Tibial nerve (tissue), 4 donors: ENCODE data around the gene S100A1.

Experiments
- CTCF ChIP-seq, 5 experiments: fragments of 200-600 bp in 3 of 5; fragments of 450-650 bp in 2 of 5; sonication (generic) in 3 of 5; IDR thresholded peaks; one replicate each; pipeline ENCODE4 v1.5.1; 2016 to 2019; ENCODE audit warnings: antibody characterized with exemption in 5 of 5, mild to moderate bottlenecking in 3 of 5, moderate library complexity in 2 of 5
- EP300 ChIP-seq, 2 donors: sonication (generic); formaldehyde crosslinking; IDR thresholded peaks; one replicate each; pipeline ENCODE4 v1.6.1; 2017; ENCODE audit warnings: antibody characterized with exemption in 2 of 2, mild to moderate bottlenecking in 1 of 2
- POLR2A ChIP-seq, 2 donors: fragments of 450-650 bp; IDR thresholded peaks; one replicate each; pipeline ENCODE4 v1.6.1; 2017; ENCODE audit warnings: antibody characterized with exemption in 2 of 2, mild to moderate bottlenecking in 2 of 2, moderate library complexity in 2 of 2

- TF ChIP-seq POLR2A (IDR thresholded peaks at IDR 0.05) (no peak), CTCF (IDR thresholded peaks at IDR 0.05) (no peak), EP300 (IDR thresholded peaks at IDR 0.05) (no peak)
Observed at GRCh38 chr1:153629971-153630370, 1.7 kb downstream of the S100A1 start.
